Karpas-422 (cell line): ENCODE measurements around the gene NATD1. TPM values are rescaled to one million over a fixed set of nuclear protein-coding genes. Genes with fewer than 3 reads are reported as not detected.

ENCODE experiments used
- DNase-seq: peaks from one replicate; pipeline ENCODE4 v3.0.0-alpha.2; 2015
- H2AFZ ChIP-seq: fragments of 200-600 bp; sonication (generic); 2 replicates; pipeline ENCODE4 v1.6.1; 2014; ENCODE audit warnings: antibody characterized with exemption, low read length, mixed read lengths
- H3K27ac ChIP-seq: fragments of 200-600 bp; sonication (generic); 2 replicates; pipeline ENCODE4 v1.5.1; 2014; ENCODE audit warnings: mild to moderate bottlenecking, low read length, moderate library complexity
- H3K27me3 ChIP-seq: fragments of 200-600 bp; sonication (generic); 2 replicates; pipeline ENCODE4 v1.6.1; 2014; ENCODE audit warnings: low read length, mixed read lengths
- H3K36me3 ChIP-seq: fragments of 200-600 bp; sonication (generic); 2 replicates; pipeline ENCODE4 v1.6.1; 2014; ENCODE audit warnings: low read length, mixed read lengths; ENCODE audit not compliant: insufficient read depth
- H3K4me1 ChIP-seq: fragments of 200-600 bp; sonication (generic); 2 replicates; pipeline ENCODE4 v1.6.1; 2014; ENCODE audit warnings: mild to moderate bottlenecking, low read length, mixed read lengths
- H3K4me2 ChIP-seq: fragments of 200-600 bp; sonication (generic); 2 replicates; pipeline ENCODE4 v1.6.1; 2014; ENCODE audit warnings: low read length, low read depth, mild to moderate bottlenecking; ENCODE audit not compliant: poor library complexity, severe bottlenecking
- H3K4me3 ChIP-seq: fragments of 200-600 bp; sonication (generic); 2 replicates; pipeline ENCODE4 v1.5.1; 2014; ENCODE audit warnings: mild to moderate bottlenecking, antibody characterized with exemption, low read length, mixed read lengths
- H3K79me2 ChIP-seq: fragments of 200-600 bp; sonication (generic); 2 replicates; pipeline ENCODE4 v1.6.1; 2014; ENCODE audit warnings: mild to moderate bottlenecking, low read length, mixed read lengths
- H3K9ac ChIP-seq: fragments of 200-600 bp; sonication (generic); 2 replicates; pipeline ENCODE4 v1.6.0; 2014; ENCODE audit warnings: low read length
- H3K9me2 ChIP-seq: fragments of 200-600 bp; sonication (generic), shearing (Covaris generic); replicated peaks from 2 replicates; pipeline ENCODE4 v1.6.0; 2014; ENCODE audit warnings: mild to moderate bottlenecking, low read length, moderate library complexity; ENCODE audit not compliant: insufficient read depth
- H3K9me3 ChIP-seq: fragments of 300-700, 200-600 bp; sonication (generic); 2 replicates; pipeline ENCODE4 v1.6.1; 2014; ENCODE audit warnings: low read length, mixed read lengths
- H4K20me1 ChIP-seq: fragments of 200-600 bp; sonication (generic); 2 replicates; pipeline ENCODE4 v1.6.1; 2014; ENCODE audit warnings: mild to moderate bottlenecking, antibody characterized with exemption, low read length, low read depth; ENCODE audit not compliant: insufficient read depth
- total RNA-seq: library from RNA; depleted of rRNA; stranded (reverse); fragments of >200 nt; shearing (Covaris generic); gene quantifications from 2 replicates; pipeline ENCODE4 v1.2.3, GENCODE V29; 2014; ENCODE audit warnings: low replicate concordance

The NATD1 gene
- total RNA-seq, 1 experiment from 2014 or later: 0.45 TPM

DNA sequence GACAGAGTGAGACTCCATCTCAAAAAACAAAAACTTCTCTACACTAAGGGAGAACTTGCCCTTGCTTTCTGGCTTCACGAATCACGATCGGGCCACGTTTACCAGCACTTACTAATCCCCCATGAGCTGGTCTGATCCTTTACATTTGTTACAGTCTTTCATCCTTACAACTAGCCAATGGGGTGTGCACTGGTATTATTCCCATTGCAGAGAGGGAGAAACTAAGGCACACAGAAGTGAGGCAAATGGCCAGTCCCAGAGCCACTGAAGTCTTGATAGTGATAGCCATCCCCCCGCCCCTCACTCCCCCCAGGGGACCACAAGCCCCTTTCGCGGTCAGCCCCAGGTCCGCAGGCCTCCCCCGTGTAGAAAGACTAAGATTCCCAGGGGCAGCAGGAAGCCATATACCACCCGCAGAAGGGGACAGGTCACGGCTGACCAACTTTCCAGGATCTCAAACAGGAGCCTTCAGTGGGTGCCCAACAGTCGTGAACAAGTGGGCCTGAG lies 868 bp downstream of the NATD1 start:
- Histone ChIP-seq H3K9me3 (no peaks in the 10 kb centered on the region), H3K9ac (peak overlapping the region; percentile 35; the same call in 1 of the 2 replicates), H3K27me3 (no peaks in the 10 kb centered on the region; the same call in 1 of the 2 replicates), H4K20me1 (no peaks in the 10 kb centered on the region), H3K4me1 (peaks cover 17% of the 10 kb centered on the region), H3K9me2 (no peaks in the 10 kb centered on the region), H2AFZ (no peak overlapping the region), H3K4me3 (peak overlapping the region; percentile 52; the same call in 1 of the 2 replicates), H3K79me2 (no peaks in the 10 kb centered on the region), H3K4me2 (peak overlapping the region; percentile 54), H3K36me3 (no peaks in the 10 kb centered on the region), H3K27ac (no peak overlapping the region)
- no peak for DNase-seq

DNA sequence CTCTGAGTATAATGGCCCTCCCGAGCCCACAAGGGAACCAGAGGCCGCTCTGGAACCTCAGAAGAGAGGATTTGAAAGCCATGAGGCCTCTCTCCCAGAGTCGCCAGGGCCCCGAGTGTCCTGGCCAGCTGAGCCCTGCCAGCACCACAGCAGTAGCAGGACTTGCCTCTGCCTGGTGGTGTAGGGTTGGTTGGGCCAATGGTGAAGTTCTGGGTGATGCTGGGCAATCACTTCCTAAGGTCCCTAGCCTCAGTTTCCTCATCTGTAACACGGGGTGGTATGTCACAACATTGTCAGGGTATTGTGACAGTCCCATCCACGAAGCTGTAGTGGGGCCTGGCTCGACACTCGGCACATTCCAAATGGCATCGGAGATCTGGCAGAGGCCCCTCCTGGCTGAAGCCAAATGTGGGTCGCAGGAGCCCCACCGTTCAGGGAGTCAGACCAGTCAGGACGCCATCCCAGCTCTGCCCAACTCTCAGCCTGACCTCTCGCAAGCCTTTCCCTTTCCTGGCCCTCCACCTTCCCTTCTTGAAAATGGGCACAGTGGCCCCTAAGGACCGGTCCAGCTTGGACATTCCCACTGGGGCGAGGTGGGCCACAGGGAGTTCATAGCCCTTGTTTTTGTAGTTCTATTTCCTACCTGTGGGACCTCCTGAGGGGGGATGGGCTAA lies 1.7 kb downstream of the NATD1 start:
- H3K9me2 ChIP-seq: no peaks in the 10 kb centered on the region
- DNase-seq: no peak
- H3K4me2 ChIP-seq: no peak overlapping the region
- H3K4me1 ChIP-seq: peaks cover 17% of the 10 kb centered on the region
- H3K27ac ChIP-seq: no peak overlapping the region
- no peak overlapping the region for H3K9ac ChIP-seq
- no peak overlapping the region for H3K4me3 ChIP-seq
- no peaks in the 10 kb centered on the region for H3K79me2 ChIP-seq
- no peak overlapping the region for H2AFZ ChIP-seq
- no peaks in the 10 kb centered on the region; the same call in 1 of the 2 replicates for H3K27me3 ChIP-seq
- H3K36me3 ChIP-seq: no peaks in the 10 kb centered on the region
- H4K20me1 ChIP-seq: no peaks in the 10 kb centered on the region
- no peaks in the 10 kb centered on the region for H3K9me3 ChIP-seq

GRCh38 chr17:21250854-21251253 lies 2.4 kb downstream of the NATD1 start:
- H3K4me3 ChIP-seq: no peak overlapping the region
- no peak for DNase-seq
- H3K27me3 ChIP-seq: no peaks in the 10 kb centered on the region; the same call in 1 of the 2 replicates
- H3K36me3 ChIP-seq: no peaks in the 10 kb centered on the region
- no peak overlapping the region for H3K4me2 ChIP-seq
- H3K27ac ChIP-seq: no peak overlapping the region
- no peaks in the 10 kb centered on the region for H4K20me1 ChIP-seq
- no peaks in the 10 kb centered on the region for H3K79me2 ChIP-seq
- H3K9me2 ChIP-seq: no peaks in the 10 kb centered on the region
- H2AFZ ChIP-seq: no peak overlapping the region
- no peak overlapping the region for H3K9ac ChIP-seq
- no peaks in the 10 kb centered on the region for H3K9me3 ChIP-seq
- H3K4me1 ChIP-seq: peaks cover 17% of the 10 kb centered on the region

DNA sequence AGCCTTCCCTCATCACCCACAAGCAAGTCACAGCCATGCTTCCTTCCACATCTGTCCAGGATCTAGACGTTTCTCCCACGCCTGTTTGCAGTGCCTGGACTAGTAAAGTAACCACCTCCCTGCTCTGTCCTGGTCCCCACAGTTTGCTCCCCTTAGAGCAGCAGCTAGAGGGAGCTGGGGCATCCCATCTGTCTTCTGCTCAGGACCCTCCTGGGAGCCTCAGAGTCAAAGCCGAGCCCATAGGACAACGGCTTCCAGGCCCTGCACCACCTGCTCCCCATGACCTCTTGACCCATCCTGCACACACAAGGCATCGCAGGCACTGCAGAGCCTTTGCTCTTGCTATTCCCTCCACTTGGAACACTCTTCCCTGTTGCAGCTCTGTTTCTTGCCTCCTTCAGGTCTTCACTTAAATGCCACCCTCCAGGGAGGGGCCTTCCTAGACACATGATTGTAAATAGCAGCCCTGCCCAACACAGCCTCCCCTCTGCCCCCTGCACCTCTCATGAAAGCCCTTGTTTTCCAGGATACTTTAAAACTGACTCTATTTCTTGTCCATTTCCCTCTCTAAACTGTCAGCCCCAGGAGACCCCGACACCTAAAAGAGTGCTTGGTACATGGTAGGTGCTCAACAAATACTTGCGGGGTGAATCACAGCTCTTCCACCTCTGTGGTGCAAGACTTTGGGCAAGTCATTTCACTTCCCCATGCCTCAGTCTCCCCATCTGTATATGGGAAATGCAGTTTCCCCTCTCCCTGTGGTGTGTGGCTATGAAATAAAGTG lies 3.1 kb downstream of the NATD1 start:
- Histone ChIP-seq H3K9me2 (no peaks in the 10 kb centered on the region), H3K36me3 (no peaks in the 10 kb centered on the region), H3K9me3 (no peaks in the 10 kb centered on the region), H3K27me3 (no peaks in the 10 kb centered on the region; the same call in 1 of the 2 replicates), H3K4me2 (no peak overlapping the region), H3K4me3 (no peak overlapping the region), H3K4me1 (peaks cover 14% of the 10 kb centered on the region), H3K79me2 (no peaks in the 10 kb centered on the region), H2AFZ (no peak overlapping the region), H4K20me1 (no peaks in the 10 kb centered on the region), H3K9ac (no peak overlapping the region), H3K27ac (no peak overlapping the region)
- no peak for DNase-seq

DNA sequence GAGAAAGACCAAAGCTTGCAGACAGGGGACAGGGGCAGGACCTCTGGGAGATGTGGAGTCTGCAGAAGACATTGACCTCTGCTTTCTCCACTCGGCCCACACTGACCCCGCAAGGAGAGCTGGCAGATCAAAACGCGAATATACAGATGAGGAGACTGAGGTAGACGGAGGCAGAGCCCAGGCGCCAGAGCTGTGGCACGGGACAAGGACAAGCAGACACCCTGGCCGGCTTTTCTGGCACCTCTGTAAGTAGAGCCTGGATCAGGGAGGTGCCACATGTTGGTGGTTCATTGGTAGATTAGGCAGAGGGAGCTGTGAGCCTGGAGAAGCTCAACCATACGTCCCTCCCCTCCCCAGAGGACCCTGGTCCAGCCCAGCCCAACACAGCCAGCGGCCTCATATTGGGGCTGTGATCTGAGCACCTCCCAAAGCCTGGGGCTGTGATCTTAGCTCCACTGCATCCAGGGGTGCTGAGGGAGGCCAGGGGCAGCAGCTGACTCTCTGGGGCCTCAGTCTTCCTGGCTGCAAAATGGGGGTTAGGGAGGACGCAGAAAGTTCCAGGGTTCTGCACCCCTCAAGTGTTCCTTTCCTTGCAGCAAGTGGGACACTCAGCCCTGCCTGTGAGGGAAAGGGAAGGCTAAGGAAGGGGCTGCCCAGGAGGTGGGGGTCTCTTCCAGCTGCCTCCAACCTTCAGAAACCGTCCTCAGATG lies 4.0 kb downstream of the NATD1 start:
- Histone ChIP-seq H4K20me1 (no peaks in the 10 kb centered on the region), H2AFZ (no peak overlapping the region), H3K4me2 (no peak overlapping the region), H3K4me1 (peaks cover 14% of the 10 kb centered on the region), H3K9me2 (no peaks in the 10 kb centered on the region), H3K27me3 (no peaks in the 10 kb centered on the region; the same call in 1 of the 2 replicates), H3K36me3 (no peaks in the 10 kb centered on the region), H3K79me2 (no peaks in the 10 kb centered on the region), H3K9me3 (no peaks in the 10 kb centered on the region), H3K4me3 (no peak overlapping the region), H3K27ac (no peak overlapping the region), H3K9ac (no peak overlapping the region)
- DNase-seq: no peak

GRCh38 chr17:21248500-21248899 lies 4.7 kb downstream of the NATD1 start:
- H3K79me2 ChIP-seq: no peaks in the 10 kb centered on the region
- no peaks in the 10 kb centered on the region for H3K9me2 ChIP-seq
- no peak overlapping the region for H3K4me3 ChIP-seq
- peaks cover 7% of the 10 kb centered on the region for H3K4me1 ChIP-seq
- DNase-seq: no peak
- H3K9me3 ChIP-seq: no peaks in the 10 kb centered on the region
- no peaks in the 10 kb centered on the region for H3K36me3 ChIP-seq
- H2AFZ ChIP-seq: no peak overlapping the region
- H3K4me2 ChIP-seq: no peak overlapping the region
- no peak overlapping the region for H3K9ac ChIP-seq
- no peaks in the 10 kb centered on the region; the same call in 1 of the 2 replicates for H3K27me3 ChIP-seq
- no peaks in the 10 kb centered on the region for H4K20me1 ChIP-seq
- no peak overlapping the region for H3K27ac ChIP-seq

DNA sequence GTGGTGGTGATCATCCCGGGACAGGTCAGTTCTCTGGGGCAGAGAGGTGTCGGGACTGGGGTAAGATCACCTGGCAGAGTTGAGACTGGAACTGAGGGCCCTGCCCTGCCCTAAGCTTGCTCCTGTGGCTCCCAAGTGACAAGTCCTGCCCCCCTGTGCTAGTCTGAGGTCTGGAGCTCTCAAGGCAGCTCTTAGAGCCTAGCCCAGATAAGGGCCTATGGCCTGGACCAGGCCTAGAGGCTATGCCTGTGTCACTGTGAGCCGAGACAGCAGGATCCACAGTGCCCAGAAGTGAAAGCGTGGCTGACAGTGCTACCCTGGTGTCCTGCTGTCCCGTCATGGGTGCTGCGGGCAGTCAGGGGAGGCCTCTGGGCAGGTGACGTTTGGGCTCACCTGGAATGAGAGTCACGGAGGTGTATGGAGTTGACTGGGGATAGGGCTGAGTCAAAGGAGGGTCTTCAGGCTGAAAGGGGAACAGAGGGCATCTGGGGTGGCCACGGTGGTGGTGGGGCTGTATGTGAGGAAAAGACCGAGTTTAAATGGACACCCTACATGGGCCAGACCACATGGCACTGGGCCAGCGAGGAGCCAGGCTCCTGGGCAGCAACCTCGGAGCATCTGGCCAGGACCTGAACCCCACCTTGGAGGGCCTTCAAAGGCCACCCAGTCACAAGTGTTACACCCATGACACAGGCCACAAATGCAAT lies 5.5 kb downstream of the NATD1 start:
- DNase-seq: no peak
- no peak overlapping the region for H3K4me3 ChIP-seq
- H3K36me3 ChIP-seq: no peaks in the 10 kb centered on the region
- no peaks in the 10 kb centered on the region for H3K9me3 ChIP-seq
- no peaks in the 10 kb centered on the region for H3K9me2 ChIP-seq
- no peak overlapping the region for H3K27ac ChIP-seq
- no peaks in the 10 kb centered on the region for H3K79me2 ChIP-seq
- no peaks in the 10 kb centered on the region; the same call in 1 of the 2 replicates for H3K27me3 ChIP-seq
- H4K20me1 ChIP-seq: no peaks in the 10 kb centered on the region
- no peak overlapping the region for H3K4me2 ChIP-seq
- no peak overlapping the region for H2AFZ ChIP-seq
- peaks cover 5% of the 10 kb centered on the region for H3K4me1 ChIP-seq
- H3K9ac ChIP-seq: no peak overlapping the region
